CD8-positive, alpha-beta memory T cell (primary cell): ENCODE data around the gene FRRS1L. TPM values are rescaled to one million over a fixed set of nuclear protein-coding genes. Genes with fewer than 3 reads are reported as not detected.
A peak's percentile ranks its signal among the peaks of the same experiment; 100 is the strongest.

Experiments used
- CTCF ChIA-PET: fragments of 350-600 bp; sonication (Branson Sonifier 250); formaldehyde crosslinking; loops from one replicate; lab custom pipeline; 2021; ENCODE audit warnings: antibody characterized with exemption; lab: Charles Lee
- POLR2A ChIA-PET: fragments of 350-600 bp; sonication (Branson Sonifier 250); formaldehyde crosslinking; loops from one replicate; lab custom pipeline; 2021; ENCODE audit warnings: antibody characterized with exemption; lab: Charles Lee
- DNase-seq, 5 donors: peaks; one replicate each; pipeline versions ENCODE4 v3.0.0 to v3.0.0-alpha.2; 2020 to 2022; ENCODE audit warnings: mixed read lengths in 1 of 5
- H3K27ac ChIP-seq: one replicate; pipeline ENCODE4 v1.7.0; 2013; ENCODE audit warnings: low read depth, mild to moderate bottlenecking, low read length, moderate library complexity
- H3K27me3 ChIP-seq: 2 replicates; pipeline ENCODE4 v1.7.0; 2013; ENCODE audit warnings: low read length, mild to moderate bottlenecking; ENCODE audit not compliant: insufficient read depth, poor library complexity, severe bottlenecking
- H3K36me3 ChIP-seq: 2 replicates; pipeline ENCODE4 v1.7.0; 2013; ENCODE audit warnings: mild to moderate bottlenecking, low read length, moderate library complexity; ENCODE audit not compliant: insufficient read depth
- H3K4me1 ChIP-seq: 2 replicates; pipeline ENCODE4 v1.7.0; 2013; ENCODE audit warnings: mild to moderate bottlenecking, low read length, moderate library complexity; ENCODE audit not compliant: insufficient read depth
- H3K4me3 ChIP-seq: 2 replicates; pipeline ENCODE4 v1.7.0; 2013; ENCODE audit warnings: mild to moderate bottlenecking, low read length
- H3K9me3 ChIP-seq: 2 replicates; pipeline ENCODE4 v1.7.0; 2013; ENCODE audit warnings: mild to moderate bottlenecking, low read length
- H3K27ac Mint-ChIP-seq, 8 donors: one replicate each; pipeline ENCODE4 v1.8.0; 2020 to 2021; ENCODE audit warnings: mixed read lengths in 8 of 8, mild to moderate bottlenecking in 6 of 8, inconsistent platforms in 3 of 8, moderate library complexity in 3 of 8
- H3K27me3 Mint-ChIP-seq, 2 donors: one replicate each; pipeline ENCODE4 v1.8.0; 2020 to 2021; ENCODE audit warnings: mixed read lengths in 2 of 2, mild to moderate bottlenecking in 1 of 2, moderate library complexity in 1 of 2
- H3K36me3 Mint-ChIP-seq, 3 donors: one replicate each; pipeline ENCODE4 v1.8.0; 2020 to 2021; ENCODE audit warnings: mixed read lengths in 3 of 3, inconsistent platforms in 1 of 3, mild to moderate bottlenecking in 1 of 3
- H3K4me1 Mint-ChIP-seq, 3 donors: one replicate each; pipeline ENCODE4 v1.8.0; 2020 to 2021; ENCODE audit warnings: mixed read lengths in 3 of 3, inconsistent platforms in 1 of 3, mild to moderate bottlenecking in 1 of 3
- H3K4me3 Mint-ChIP-seq, 7 donors: one replicate each; pipeline ENCODE4 v1.8.0; 2020 to 2021; ENCODE audit warnings: mixed read lengths in 7 of 7, mild to moderate bottlenecking in 6 of 7, moderate library complexity in 4 of 7, inconsistent platforms in 2 of 7
- H3K9me3 Mint-ChIP-seq, 5 donors: one replicate each; pipeline ENCODE4 v1.8.0; 2020 to 2022; ENCODE audit warnings: mixed read lengths in 5 of 5, mild to moderate bottlenecking in 3 of 5, moderate library complexity in 2 of 5, inconsistent platforms in 1 of 5
- polyA plus RNA-seq: library from polyadenylated mRNA; unstranded; fragments of 300-500 nt; fragmentation: Illumina TruSeq; gene quantifications from one replicate; pipeline ENCODE4 v1.2.3, GENCODE V29; 2021
- total RNA-seq, 2 experiments: library from RNA; stranded (reverse); gene quantifications; one replicate each; pipeline ENCODE4 v1.2.3, GENCODE V29; 2021

FRRS1L gene
- total and polyA plus RNA-seq, 3 experiments from 2014 or later, result not detected

DNA sequence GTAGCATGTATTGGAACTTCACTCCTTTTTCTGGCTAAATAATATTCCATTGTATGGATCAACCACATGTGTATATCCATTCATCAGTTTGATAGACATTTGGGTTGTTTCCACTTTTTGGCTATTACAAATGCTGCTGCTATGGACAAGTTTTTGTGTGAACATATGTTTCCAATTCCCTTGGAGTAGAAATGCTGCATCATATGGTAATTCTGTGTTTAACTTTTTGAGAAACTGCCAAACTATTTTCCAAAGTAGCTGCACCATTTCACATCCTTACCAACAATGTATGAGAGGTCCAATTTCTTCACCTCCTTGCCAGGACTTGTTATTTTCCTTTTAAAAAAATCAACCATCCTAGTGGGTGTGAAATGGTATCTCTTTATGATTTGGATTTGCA lies 8.4 kb downstream of the FRRS1L start:
- no peaks in the 10 kb centered on the region for H3K36me3 ChIP-seq
- no peaks in the 10 kb centered on the region for H3K4me1 ChIP-seq
- Mint-ChIP-seq H3K4me3 (no peak overlapping the region), H3K4me1 (no peaks in the 10 kb centered on the region), H3K36me3 (peaks cover 0 to 5% (median 0%) of the 10 kb centered on the region in 3 donors), H3K27me3 (peaks cover 13 to 29% of the 10 kb centered on the region in 2 donors), H3K9me3 (peaks cover 0 to 10% (median 7%) of the 10 kb centered on the region in 5 donors), H3K27ac (no peak overlapping the region)
- no peaks in the 10 kb centered on the region for H3K27me3 ChIP-seq
- H3K4me3 ChIP-seq, result no peak overlapping the region
- no peak overlapping the region for H3K27ac ChIP-seq
- DNase-seq, result no peak
- ChIA-PET POLR2A (no interaction called here), CTCF (no interaction called here)
- H3K9me3 ChIP-seq, result no peaks in the 10 kb centered on the region

DNA sequence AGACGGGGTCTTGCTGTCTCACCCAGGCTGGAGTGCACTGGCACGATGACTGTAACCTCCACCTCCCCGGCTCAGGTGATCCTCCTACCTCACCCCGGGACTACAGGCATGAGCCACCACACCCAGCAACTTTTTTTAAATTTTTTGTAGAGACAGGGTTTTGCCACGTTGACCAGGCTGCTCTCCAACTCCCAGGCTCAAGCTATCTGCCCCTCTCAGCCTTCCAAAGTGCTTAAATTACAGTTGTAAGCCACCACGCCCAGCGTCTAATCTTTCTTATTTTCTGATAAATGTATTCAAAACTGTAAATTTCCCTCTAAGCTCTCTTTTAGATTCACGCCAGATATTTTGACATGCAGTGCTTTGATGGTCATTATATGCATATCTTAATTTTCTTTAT lies 10.3 kb downstream of the FRRS1L start:
- H3K9me3 Mint-ChIP-seq, result peaks cover 3 to 21% (median 16%) of the 10 kb centered on the region in 5 donors

GRCh38 chr9:109150925-109151545 lies 16.0 kb downstream of the FRRS1L start:
- Histone ChIP-seq H3K9me3 (no peaks in the 10 kb centered on the region), H3K4me3 (no peak overlapping the region), H3K27ac (no peak overlapping the region), H3K4me1 (no peaks in the 10 kb centered on the region), H3K27me3 (no peaks in the 10 kb centered on the region), H3K36me3 (no peaks in the 10 kb centered on the region)
- no peaks in the 10 kb centered on the region for H3K4me1 Mint-ChIP-seq
- peaks cover 6 to 9% of the 10 kb centered on the region in 2 donors for H3K27me3 Mint-ChIP-seq
- no peak overlapping the region for H3K27ac Mint-ChIP-seq
- POLR2A ChIA-PET, result no interaction called here
- no peak overlapping the region for H3K4me3 Mint-ChIP-seq
- H3K9me3 Mint-ChIP-seq, result peaks cover 3 to 21% (median 16%) of the 10 kb centered on the region in 5 donors
- no peak for DNase-seq
- H3K36me3 Mint-ChIP-seq, result peaks cover 0 to 5% (median 0%) of the 10 kb centered on the region in 3 donors
- CTCF ChIA-PET, result no interaction called here

More for the DNA sequence above, 10.3 kb downstream of the FRRS1L start:
- ChIA-PET POLR2A (no interaction called here), CTCF (no interaction called here)
- H3K27ac Mint-ChIP-seq, result peak overlapping the region in 1 of 8 donors; percentile 70
- Histone ChIP-seq H3K36me3 (no peaks in the 10 kb centered on the region), H3K27me3 (no peaks in the 10 kb centered on the region), H3K4me1 (no peaks in the 10 kb centered on the region), H3K4me3 (no peak overlapping the region), H3K27ac (no peak overlapping the region), H3K9me3 (no peaks in the 10 kb centered on the region)
- no peak for DNase-seq
- H3K4me3 Mint-ChIP-seq, result no peak overlapping the region
- peaks cover 11 to 18% of the 10 kb centered on the region in 2 donors for H3K27me3 Mint-ChIP-seq
- H3K4me1 Mint-ChIP-seq, result no peaks in the 10 kb centered on the region
- H3K36me3 Mint-ChIP-seq, result peaks cover 0 to 8% (median 0%) of the 10 kb centered on the region in 3 donors

GRCh38 chr9:109149722-109150121 lies 17.3 kb downstream of the FRRS1L start:
- H3K27me3 ChIP-seq, result no peaks in the 10 kb centered on the region
- H3K27ac ChIP-seq, result no peak overlapping the region
- peaks cover 0 to 5% (median 0%) of the 10 kb centered on the region in 3 donors for H3K36me3 Mint-ChIP-seq
- no peak overlapping the region for H3K4me3 ChIP-seq
- DNase-seq, result no peak
- H3K9me3 Mint-ChIP-seq, result peaks cover 3 to 21% (median 16%) of the 10 kb centered on the region in 5 donors
- no peak overlapping the region for H3K4me3 Mint-ChIP-seq
- H3K4me1 ChIP-seq, result no peaks in the 10 kb centered on the region
- peaks cover 5 to 8% of the 10 kb centered on the region in 2 donors for H3K27me3 Mint-ChIP-seq
- POLR2A ChIA-PET, result no interaction called here
- CTCF ChIA-PET, result no interaction called here
- H3K36me3 ChIP-seq, result no peaks in the 10 kb centered on the region
- H3K27ac Mint-ChIP-seq, result peak overlapping the region in 1 of 8 donors; percentile 82
- no peaks in the 10 kb centered on the region for H3K9me3 ChIP-seq
- no peaks in the 10 kb centered on the region for H3K4me1 Mint-ChIP-seq

DNA sequence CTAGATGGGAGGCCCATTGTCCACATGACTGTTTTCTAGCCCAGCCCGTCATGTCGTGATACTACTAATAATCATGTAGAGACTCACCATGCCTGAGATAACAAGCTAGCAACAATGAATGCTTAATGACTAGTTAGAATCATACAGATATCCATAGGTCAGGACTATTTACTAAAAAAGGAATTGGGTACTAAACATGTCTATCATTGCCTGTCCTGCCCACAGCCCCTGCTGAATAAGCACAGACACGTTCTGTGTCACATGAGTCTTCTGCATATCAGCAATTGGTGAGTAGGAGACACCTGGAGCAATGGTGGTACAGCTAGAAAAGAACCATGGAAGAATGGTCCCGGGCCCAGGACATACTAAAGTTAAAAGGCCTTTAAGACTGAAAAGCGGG lies 18.0 kb downstream of the FRRS1L start:
- H3K27ac ChIP-seq, result no peak overlapping the region
- H3K4me3 ChIP-seq, result no peak overlapping the region
- no peaks in the 10 kb centered on the region for H3K4me1 ChIP-seq
- Mint-ChIP-seq H3K27me3 (peaks cover 5 to 8% of the 10 kb centered on the region in 2 donors), H3K9me3 (peaks cover 3 to 17% (median 13%) of the 10 kb centered on the region in 5 donors), H3K36me3 (peaks cover 0 to 5% (median 0%) of the 10 kb centered on the region in 3 donors), H3K4me1 (peaks cover under 1 to 2% (median 2%) of the 10 kb centered on the region in 3 donors), H3K27ac (no peak overlapping the region), H3K4me3 (no peak overlapping the region)
- no peaks in the 10 kb centered on the region for H3K36me3 ChIP-seq
- DNase-seq, result no peak
- CTCF ChIA-PET, result no interaction called here
- H3K27me3 ChIP-seq, result no peaks in the 10 kb centered on the region
- no peaks in the 10 kb centered on the region for H3K9me3 ChIP-seq
- POLR2A ChIA-PET, result no interaction called here

DNA sequence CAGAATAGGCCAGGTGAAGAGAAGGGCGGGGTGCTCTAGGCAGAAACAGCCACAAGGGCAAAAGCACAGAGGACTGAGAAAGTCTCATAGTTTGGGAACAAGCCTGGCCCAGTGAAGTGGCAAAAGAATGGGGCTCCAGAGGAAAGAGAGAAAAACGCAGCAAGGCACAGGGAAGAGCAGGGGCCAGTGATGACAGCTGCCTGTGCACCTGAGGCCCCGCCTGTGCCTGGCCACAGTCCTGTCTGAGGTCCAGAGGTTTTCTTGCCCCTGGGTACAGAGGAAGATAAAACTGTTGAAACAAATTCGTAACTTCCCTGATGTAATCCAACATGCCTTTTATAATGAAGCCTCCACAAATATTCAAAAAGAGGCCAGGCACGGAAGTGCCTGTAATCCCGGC lies 22.0 kb downstream of the FRRS1L start:
- Histone ChIP-seq H3K4me1 (no peaks in the 10 kb centered on the region), H3K4me3 (no peak overlapping the region), H3K9me3 (no peaks in the 10 kb centered on the region), H3K27ac (no peak overlapping the region), H3K36me3 (no peaks in the 10 kb centered on the region), H3K27me3 (no peaks in the 10 kb centered on the region)
- Mint-ChIP-seq H3K9me3 (no peaks in the 10 kb centered on the region), H3K36me3 (no peaks in the 10 kb centered on the region), H3K27ac (no peak overlapping the region), H3K4me1 (peaks cover 5 to 6% (median 6%) of the 10 kb centered on the region in 3 donors), H3K27me3 (peaks cover 5 to 8% of the 10 kb centered on the region in 2 donors), H3K4me3 (no peak overlapping the region)
- POLR2A ChIA-PET, result no interaction called here
- CTCF ChIA-PET, result no interaction called here
- DNase-seq, result no peak

- Mint-ChIP-seq H3K36me3 (no peaks in the 10 kb centered on the region), H3K4me3 (no peak overlapping the region), H3K27ac (peak overlapping the region in 1 of 8 donors; percentile 90), H3K4me1 (peaks cover 5 to 6% (median 6%) of the 10 kb centered on the region in 3 donors), H3K27me3 (peaks cover 5 to 8% of the 10 kb centered on the region in 2 donors), H3K9me3 (no peaks in the 10 kb centered on the region)
- Histone ChIP-seq H3K27me3 (no peaks in the 10 kb centered on the region), H3K27ac (no peak overlapping the region), H3K4me1 (no peaks in the 10 kb centered on the region), H3K4me3 (no peak overlapping the region), H3K36me3 (no peaks in the 10 kb centered on the region), H3K9me3 (no peaks in the 10 kb centered on the region)
- DNase-seq, result no peak
- ChIA-PET POLR2A (no interaction called here), CTCF (no interaction called here)
Observed at GRCh38 chr9:109143881-109144562, 23.0 kb downstream of the FRRS1L start.

GRCh38 chr9:109141375-109141774 lies 25.7 kb downstream of the FRRS1L start:
- H3K9me3 Mint-ChIP-seq, result no peaks in the 10 kb centered on the region
- no peak overlapping the region for H3K27ac ChIP-seq
- H3K4me3 ChIP-seq, result no peak overlapping the region
- no peaks in the 10 kb centered on the region for H3K36me3 ChIP-seq
- peaks cover 2 to 3% of the 10 kb centered on the region in 2 donors for H3K27me3 Mint-ChIP-seq
- H3K4me3 Mint-ChIP-seq, result no peak overlapping the region
- no peaks in the 10 kb centered on the region for H3K4me1 ChIP-seq
- no peaks in the 10 kb centered on the region for H3K27me3 ChIP-seq
- POLR2A ChIA-PET, result no interaction called here
- H3K36me3 Mint-ChIP-seq, result peaks cover 0 to 2% (median 0%) of the 10 kb centered on the region in 3 donors
- H3K27ac Mint-ChIP-seq, result peak overlapping the region in 1 of 8 donors; percentile 21
- H3K9me3 ChIP-seq, result no peaks in the 10 kb centered on the region
- CTCF ChIA-PET, result no interaction called here
- no peak for DNase-seq
- H3K4me1 Mint-ChIP-seq, result peaks cover 5 to 6% (median 6%) of the 10 kb centered on the region in 3 donors
